Esophagus muscularis mucosa (tissue), 3 donors: ENCODE data around the gene ENPP3.

ENCODE experiments used
- POLR2A ChIP-seq: fragments of 450-650 bp; IDR thresholded peaks from one replicate; pipeline ENCODE4 v1.6.1; 2017; ENCODE audit warnings: antibody characterized with exemption, moderate library complexity, mild to moderate bottlenecking, low read depth
- TF ChIP-seq, protein P1 (sequence below), 3 experiments: fragments of 200-600 bp in 2 of 3; fragments of 450-650 bp in 1 of 3; sonication (generic) in 2 of 3; IDR thresholded peaks; one replicate each; pipeline ENCODE4 v1.5.1; 2017 to 2019; ENCODE audit warnings: antibody characterized with exemption in 3 of 3, mild to moderate bottlenecking in 2 of 3, moderate library complexity in 1 of 3

DNA sequence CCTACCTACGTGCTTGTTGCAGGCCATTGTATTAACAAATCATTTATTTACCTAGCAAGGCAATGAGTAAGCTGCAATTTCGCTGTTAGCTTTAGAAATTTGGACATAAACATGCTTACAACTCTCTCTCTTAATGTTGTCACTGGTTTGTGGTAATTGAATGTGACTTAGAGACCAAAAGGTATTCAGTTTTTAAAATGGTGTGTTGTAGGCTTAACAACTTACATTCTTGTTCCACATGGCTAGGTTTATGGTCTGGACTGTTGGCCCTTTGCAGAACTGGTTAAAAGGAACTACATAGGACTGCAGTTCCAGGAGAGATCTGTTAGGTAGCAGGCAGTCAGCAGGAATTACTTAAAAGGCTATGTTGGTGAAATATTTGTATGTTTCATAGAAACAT lies 84.1 kb downstream of the ENPP3 start:
- no peak for TF ChIP-seq POLR2A
- TF ChIP-seq, protein P1, sequence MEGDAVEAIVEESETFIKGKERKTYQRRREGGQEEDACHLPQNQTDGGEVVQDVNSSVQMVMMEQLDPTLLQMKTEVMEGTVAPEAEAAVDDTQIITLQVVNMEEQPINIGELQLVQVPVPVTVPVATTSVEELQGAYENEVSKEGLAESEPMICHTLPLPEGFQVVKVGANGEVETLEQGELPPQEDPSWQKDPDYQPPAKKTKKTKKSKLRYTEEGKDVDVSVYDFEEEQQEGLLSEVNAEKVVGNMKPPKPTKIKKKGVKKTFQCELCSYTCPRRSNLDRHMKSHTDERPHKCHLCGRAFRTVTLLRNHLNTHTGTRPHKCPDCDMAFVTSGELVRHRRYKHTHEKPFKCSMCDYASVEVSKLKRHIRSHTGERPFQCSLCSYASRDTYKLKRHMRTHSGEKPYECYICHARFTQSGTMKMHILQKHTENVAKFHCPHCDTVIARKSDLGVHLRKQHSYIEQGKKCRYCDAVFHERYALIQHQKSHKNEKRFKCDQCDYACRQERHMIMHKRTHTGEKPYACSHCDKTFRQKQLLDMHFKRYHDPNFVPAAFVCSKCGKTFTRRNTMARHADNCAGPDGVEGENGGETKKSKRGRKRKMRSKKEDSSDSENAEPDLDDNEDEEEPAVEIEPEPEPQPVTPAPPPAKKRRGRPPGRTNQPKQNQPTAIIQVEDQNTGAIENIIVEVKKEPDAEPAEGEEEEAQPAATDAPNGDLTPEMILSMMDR (IDR thresholded peaks at IDR 0.05): no peak
